Peyer's patch (tissue), 4 donors: ENCODE results near the gene KCNAB1.

Experiments used
- POLR2A ChIP-seq, 2 donors: fragments of 450-650 bp; IDR thresholded peaks; one replicate each; pipeline ENCODE4 v1.5.1; 2017; ENCODE audit warnings: antibody characterized with exemption in 2 of 2, mild to moderate bottlenecking in 2 of 2, moderate library complexity in 2 of 2
- TF ChIP-seq, protein P1 (sequence below), 6 experiments: fragments of 450-650 bp in 4 of 6; fragments of 200-600 bp in 2 of 6; sonication (generic) in 1 of 6; IDR thresholded peaks; one replicate each; pipeline ENCODE4 v1.5.1; 2017 to 2019; ENCODE audit warnings: antibody characterized with exemption in 6 of 6, mild to moderate bottlenecking in 3 of 6, moderate library complexity in 1 of 6

DNA sequence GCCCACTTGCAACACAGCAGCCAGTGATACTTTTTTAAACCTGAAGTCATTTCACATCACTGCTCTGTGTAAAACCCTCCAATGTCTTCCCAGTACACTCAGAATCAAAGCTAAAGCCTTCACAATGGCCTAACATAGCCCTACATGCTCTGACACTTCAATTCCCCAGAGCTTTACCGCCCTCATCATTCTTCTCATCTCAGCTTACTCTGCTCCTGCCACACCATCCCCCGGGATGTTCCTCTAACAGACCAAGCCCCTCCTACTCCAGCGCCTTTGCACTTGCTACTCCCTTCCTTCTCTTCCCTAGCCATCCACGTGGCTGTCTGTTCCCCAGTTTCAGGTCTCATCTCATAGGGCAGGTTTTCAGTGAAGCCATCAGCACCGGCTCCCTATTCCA is 240.6 kb downstream of the KCNAB1 start:
- TF ChIP-seq POLR2A (IDR thresholded peaks at IDR 0.05): no peak
- TF ChIP-seq, protein P1, sequence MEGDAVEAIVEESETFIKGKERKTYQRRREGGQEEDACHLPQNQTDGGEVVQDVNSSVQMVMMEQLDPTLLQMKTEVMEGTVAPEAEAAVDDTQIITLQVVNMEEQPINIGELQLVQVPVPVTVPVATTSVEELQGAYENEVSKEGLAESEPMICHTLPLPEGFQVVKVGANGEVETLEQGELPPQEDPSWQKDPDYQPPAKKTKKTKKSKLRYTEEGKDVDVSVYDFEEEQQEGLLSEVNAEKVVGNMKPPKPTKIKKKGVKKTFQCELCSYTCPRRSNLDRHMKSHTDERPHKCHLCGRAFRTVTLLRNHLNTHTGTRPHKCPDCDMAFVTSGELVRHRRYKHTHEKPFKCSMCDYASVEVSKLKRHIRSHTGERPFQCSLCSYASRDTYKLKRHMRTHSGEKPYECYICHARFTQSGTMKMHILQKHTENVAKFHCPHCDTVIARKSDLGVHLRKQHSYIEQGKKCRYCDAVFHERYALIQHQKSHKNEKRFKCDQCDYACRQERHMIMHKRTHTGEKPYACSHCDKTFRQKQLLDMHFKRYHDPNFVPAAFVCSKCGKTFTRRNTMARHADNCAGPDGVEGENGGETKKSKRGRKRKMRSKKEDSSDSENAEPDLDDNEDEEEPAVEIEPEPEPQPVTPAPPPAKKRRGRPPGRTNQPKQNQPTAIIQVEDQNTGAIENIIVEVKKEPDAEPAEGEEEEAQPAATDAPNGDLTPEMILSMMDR (IDR thresholded peaks at IDR 0.05): no peak
